Epithelial cell of proximal tubule (primary cell): ENCODE data around the gene DHRS1. TPM values are rescaled to one million over a fixed set of nuclear protein-coding genes. Genes with fewer than 3 reads are reported as not detected.

ENCODE experiments used
- DNase-seq: peaks from one replicate; pipeline ENCODE4 v3.0.0-alpha.2; 2011; ENCODE audit warnings: low read depth
- H3K4me3 ChIP-seq: 2 replicates; pipeline ENCODE4 v1.5.1; 2011; ENCODE audit warnings: low read depth, mild to moderate bottlenecking, low read length
- total RNA-seq: library from RNA; depleted of rRNA; stranded (reverse); fragments of >200 nt; gene quantifications from 2 replicates; pipeline ENCODE4 v1.2.3, GENCODE V29; 2015
- TF ChIP-seq, protein P1 (sequence below): conservative IDR thresholded peaks from 2 replicates; pipeline ENCODE4 v1.5.1; 2012; ENCODE audit warnings: low read depth, mild to moderate bottlenecking, low read length

Gene DHRS1
- total RNA-seq, 1 donor from 2014 or later, result 25.7 TPM

DNA sequence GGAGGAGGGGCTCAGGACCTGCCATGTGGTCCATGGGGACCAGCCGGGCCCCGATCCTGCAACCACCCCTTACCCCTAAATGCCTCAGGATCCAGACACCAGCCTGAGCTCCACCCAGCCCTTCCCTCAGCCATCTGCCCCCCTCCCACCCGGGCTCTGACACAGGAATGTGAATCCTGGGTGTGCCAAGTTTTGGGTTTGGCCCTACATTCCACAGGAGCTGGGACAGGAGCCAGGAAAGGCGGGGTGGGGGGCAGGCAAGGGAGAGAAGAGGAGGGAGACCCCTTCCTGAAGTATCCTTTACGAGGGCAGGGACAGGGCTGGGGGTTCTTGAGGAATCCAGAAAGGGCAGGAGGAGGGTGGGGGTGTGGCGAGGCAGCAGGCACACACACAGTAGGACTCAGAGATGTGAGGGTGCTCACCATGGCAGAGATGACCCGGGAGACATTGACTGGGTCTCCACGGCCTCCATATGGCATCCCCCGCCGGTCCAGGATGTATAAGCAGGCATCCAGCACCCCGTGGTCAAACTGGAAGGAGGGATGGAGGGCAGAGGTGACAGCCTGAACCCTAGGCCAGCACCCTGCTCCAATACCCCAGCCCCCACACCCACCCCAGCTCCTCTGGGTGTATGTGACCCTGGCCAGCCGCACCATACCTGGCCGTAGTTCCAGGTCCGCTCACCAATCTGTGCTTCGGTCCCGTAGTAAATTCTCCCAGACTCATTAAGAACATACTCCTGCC is 40.1 kb downstream of the DHRS1 start:
- no peak overlapping the region for H3K4me3 ChIP-seq
- no peak for DNase-seq
- TF ChIP-seq, protein P1, sequence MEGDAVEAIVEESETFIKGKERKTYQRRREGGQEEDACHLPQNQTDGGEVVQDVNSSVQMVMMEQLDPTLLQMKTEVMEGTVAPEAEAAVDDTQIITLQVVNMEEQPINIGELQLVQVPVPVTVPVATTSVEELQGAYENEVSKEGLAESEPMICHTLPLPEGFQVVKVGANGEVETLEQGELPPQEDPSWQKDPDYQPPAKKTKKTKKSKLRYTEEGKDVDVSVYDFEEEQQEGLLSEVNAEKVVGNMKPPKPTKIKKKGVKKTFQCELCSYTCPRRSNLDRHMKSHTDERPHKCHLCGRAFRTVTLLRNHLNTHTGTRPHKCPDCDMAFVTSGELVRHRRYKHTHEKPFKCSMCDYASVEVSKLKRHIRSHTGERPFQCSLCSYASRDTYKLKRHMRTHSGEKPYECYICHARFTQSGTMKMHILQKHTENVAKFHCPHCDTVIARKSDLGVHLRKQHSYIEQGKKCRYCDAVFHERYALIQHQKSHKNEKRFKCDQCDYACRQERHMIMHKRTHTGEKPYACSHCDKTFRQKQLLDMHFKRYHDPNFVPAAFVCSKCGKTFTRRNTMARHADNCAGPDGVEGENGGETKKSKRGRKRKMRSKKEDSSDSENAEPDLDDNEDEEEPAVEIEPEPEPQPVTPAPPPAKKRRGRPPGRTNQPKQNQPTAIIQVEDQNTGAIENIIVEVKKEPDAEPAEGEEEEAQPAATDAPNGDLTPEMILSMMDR, result no peak

DNA sequence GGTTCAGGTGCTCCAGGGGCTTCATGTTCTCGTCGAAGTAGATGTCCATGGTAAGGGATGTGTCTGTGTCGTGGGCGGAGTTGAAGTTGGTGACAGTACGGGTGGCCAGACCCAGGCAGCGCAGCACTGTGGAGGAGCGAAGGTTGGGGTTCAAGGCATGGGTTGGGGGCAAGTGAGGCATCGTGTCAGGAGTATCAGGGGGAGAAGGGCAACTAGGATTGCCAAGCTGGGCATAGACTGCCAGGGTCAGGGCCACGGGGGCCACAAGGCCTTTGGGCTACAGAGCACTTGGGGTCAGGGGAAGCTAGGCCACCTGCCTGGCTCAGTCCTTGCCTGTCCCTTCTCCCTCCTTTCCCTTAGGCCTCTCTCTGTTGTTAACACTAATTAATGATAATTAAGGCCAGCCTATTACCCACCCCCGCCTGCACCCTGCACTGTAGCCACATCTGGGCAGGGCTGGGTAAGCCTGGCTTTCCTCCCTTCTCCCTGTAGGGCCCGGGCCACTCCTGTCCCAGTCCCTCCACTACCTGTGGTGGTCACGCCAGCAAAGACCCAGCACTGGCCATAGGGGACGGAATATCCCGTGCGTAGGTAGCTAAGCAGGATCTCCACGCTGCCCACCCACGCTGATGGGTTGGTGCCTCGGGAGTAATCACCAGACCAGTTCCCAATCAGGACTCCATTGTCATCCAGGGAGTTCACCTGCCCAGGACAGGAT is 40.9 kb downstream of the DHRS1 start:
- TF ChIP-seq, protein P1, result no peak
- DNase-seq, result no peak
- H3K4me3 ChIP-seq, result no peak overlapping the region

DNA sequence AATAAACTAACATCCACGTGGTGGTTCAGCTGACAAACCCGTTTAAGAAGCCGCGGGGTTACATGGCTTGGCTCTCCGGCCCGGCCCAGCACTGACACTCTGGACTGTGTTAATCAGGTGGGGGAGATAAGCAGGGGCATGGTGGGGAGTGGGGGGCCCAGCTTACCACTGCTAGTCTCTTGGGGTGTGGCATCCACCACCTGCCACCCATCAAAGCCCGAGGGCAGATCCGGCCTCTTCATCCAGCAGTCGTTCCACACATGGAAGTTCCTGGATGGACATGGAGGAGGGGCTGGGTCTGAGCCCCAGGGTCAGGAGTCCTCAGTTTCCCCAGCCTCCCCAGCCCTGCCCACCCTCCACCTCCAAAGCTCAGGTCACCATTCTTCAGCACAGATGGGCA is 41.5 kb downstream of the DHRS1 start:
- no peak overlapping the region for H3K4me3 ChIP-seq
- TF ChIP-seq, protein P1, result no peak
- no peak for DNase-seq

DNA sequence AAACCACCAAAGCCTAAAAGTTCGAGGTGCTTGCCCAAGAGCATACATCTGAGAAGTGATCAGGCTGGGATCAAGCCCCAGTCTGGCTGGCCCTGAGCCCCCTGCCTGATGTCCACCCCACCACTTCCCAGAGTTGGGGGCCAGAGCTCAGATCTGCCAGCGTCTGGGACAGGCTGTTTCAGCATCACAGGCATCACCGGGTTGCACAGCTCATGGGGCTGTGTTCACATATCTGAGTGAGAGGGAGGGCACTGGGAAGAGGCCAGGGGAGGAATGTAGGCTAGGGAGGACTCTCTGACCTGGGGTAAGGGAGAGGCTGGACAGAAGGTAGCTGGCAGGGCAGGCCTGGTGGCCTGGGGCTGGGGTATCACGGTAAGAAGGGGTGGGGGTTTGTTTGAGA is 42.6 kb downstream of the DHRS1 start:
- DNase-seq, result no peak
- TF ChIP-seq, protein P1, result no peak
- H3K4me3 ChIP-seq, result no peak overlapping the region

DNA sequence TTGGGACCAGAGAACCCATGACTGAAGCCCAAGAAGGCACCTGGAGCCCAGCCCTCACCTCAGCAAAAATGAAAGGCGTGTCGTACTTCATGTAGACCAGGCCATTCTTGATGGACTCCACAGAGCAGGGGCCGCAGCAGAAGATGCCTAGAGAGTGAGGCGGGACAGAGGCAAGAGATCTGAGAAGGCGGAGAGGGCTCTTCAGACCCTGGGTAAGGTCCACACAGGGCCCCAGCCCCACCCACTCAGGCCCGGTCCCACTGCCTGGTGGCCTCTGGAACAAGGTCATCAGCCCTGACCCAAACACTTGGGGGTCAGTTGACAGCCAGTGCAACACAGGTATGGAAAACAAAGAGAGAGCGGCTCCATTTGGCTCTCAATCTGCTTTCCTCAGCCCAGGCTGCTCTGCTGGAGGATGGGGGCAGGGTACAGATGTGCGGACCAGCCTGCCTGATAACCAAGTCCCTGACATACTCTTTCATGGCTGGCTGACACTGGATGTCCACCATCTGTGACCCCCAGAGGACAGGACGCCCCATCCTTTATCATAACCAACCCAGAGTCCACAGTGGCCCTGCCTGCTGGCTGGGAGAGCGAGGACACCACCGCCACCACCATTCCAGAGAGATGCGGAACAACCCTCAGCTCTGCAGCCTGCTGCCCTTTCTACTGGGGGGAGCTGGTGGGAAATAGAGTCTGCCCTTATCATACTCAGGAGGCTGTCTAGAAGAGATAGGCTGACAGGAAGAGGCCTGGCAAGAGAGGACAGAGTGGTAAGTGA is 43.5 kb downstream of the DHRS1 start:
- no peak overlapping the region for H3K4me3 ChIP-seq
- no peak for DNase-seq
- TF ChIP-seq, protein P1, result no peak

DNA sequence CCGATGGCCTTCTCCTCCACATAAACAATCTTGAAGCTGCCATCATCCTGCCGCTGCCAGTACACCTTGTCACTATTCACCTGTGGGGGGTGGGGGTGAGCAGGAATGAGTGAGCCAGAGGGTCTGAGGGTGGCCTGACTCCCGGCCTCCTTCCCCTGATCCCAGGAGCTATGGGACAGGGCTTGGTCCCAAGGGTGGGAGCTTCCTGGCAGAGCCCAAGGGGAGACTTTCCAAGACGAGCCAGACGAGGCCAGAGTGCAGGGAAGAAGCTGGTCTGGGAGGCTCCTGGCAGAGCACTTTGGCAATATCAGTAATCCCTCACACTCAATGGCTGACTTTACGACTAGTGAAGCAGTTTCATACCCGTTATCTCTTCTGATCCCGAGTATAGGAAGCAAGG is 44.1 kb downstream of the DHRS1 start:
- H3K4me3 ChIP-seq, result no peak overlapping the region
- no peak for DNase-seq
- TF ChIP-seq, protein P1, result no peak
